ENCODE data around the gene FADS2. TPM values are rescaled to one million over a fixed set of nuclear protein-coding genes. Genes with fewer than 3 reads are reported as not detected.

FADS2 gene
- total and polyA plus RNA-seq, 12 donors: 12.2 to 37.0 (median 23.5) TPM

DNA sequence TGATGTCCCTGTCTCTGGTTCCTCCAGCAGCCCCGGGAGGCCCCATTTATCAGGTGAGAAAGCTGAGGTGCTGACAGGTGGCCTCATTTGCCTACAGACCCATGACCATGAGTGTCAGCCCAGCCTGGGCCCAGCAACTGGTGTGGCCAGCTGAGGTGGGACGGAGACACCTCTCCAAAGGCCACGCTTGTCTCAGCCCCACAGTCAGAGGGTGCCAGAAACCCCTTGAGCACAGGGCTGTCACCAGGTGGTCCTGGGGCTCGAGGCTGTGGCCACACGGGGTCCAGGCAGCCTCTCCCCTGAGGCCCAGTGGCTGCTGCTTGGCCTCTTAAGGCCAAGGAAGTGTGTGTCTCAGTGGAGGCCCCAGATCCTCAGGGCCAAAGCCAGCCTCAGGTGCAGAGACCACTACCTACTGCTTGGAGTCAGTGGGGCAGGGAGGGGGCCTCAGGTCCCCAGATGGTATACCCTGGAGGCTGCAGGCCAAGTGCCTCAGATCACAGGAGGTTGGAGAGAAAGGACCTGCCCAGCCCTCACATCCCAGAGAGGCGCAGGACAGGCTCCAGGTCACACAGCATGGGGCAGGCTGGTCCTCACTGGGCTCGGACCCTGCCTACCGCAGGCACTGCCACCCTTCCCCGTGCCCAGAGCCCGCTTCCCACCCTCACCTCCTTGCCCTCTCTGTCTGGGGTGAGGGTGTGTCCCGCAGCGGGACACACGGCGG is 77.9 kb downstream of the FADS2 start:
- Histone ChIP-seq H3K4me3 (no peak overlapping the region), H3K9me3 (no peaks in the 10 kb centered on the region), H3K27ac (no peak overlapping the region), H3K4me1 (peaks cover 3 to 30% (median 18%) of the 10 kb centered on the region in 9 donors), H3K27me3 (no peaks in the 10 kb centered on the region), H3K36me3 (peaks cover 0 to 61% (median 7%) of the 10 kb centered on the region in 9 donors)
- TF ChIP-seq, protein P1, sequence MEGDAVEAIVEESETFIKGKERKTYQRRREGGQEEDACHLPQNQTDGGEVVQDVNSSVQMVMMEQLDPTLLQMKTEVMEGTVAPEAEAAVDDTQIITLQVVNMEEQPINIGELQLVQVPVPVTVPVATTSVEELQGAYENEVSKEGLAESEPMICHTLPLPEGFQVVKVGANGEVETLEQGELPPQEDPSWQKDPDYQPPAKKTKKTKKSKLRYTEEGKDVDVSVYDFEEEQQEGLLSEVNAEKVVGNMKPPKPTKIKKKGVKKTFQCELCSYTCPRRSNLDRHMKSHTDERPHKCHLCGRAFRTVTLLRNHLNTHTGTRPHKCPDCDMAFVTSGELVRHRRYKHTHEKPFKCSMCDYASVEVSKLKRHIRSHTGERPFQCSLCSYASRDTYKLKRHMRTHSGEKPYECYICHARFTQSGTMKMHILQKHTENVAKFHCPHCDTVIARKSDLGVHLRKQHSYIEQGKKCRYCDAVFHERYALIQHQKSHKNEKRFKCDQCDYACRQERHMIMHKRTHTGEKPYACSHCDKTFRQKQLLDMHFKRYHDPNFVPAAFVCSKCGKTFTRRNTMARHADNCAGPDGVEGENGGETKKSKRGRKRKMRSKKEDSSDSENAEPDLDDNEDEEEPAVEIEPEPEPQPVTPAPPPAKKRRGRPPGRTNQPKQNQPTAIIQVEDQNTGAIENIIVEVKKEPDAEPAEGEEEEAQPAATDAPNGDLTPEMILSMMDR (IDR thresholded peaks at IDR 0.05): no peak
- DNase-seq (no peak), ATAC-seq (no peak)
- WGBS, 2 donors: 85 to 90% methylated on average over 14 of the region's 14 CpGs
- intact Hi-C loops (cut with DNase I): loop anchor here in 1 of 10 donors (5.0 kb wide), 1 partner anchor 41 kb away; no protein-coding TSS in a partner anchor

DNA sequence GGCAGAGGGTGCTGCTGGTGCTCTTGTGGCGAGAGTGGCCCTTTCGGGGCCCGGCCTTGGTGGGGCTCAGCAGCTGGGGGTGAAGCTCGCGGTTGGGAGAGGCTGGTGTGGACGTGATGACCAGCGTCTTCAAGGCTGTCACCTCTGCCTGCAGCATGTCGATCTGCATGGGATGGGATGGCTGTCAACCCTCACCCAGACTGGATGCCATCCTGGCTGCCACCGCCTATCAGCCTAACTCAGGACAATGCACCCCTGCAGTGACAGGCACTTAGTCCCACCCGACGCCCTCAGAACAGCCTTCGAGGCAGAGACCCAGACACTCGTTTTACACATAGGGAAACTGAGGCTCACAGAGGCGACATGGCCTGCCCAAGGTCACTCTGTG is 78.4 kb downstream of the FADS2 start:
- TF ChIP-seq, protein P1 (IDR thresholded peaks at IDR 0.05): no peak
- Histone ChIP-seq H3K36me3 (peaks cover 0 to 56% (median 7%) of the 10 kb centered on the region in 9 donors), H3K9me3 (no peaks in the 10 kb centered on the region), H3K27me3 (no peaks in the 10 kb centered on the region), H3K4me1 (peaks cover 4 to 35% (median 23%) of the 10 kb centered on the region in 9 donors), H3K27ac (no peak overlapping the region), H3K4me3 (no peak overlapping the region)
- ATAC-seq (no peak), DNase-seq (no peak)
- intact Hi-C loops (cut with DNase I): loop anchor here in 1 of 10 donors (5.0 kb wide), 1 partner anchor 41 kb away; no protein-coding TSS in a partner anchor
- 89 to 90% methylated on average over 14 of the region's 14 CpGs for WGBS, 2 donors

DNA sequence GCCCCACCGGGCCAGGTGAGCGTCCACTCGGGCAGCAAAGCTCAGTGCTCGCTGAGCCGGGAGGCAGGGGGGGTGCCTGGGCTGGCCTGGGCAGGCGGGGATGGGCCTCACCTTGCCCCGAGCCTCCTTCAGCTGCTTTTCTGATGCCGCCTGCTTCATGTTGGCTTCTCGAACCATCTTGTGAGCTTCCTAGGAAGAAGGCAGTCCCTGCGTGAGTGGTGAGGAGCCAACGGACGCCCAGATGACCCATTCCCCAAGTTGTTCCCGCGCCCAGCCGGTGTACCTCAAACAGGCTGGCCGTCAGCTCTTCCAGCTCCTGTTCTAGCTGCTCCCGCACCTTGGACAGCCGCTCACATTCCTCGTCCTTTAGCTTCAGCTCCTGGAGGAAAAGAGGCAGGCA is 79.2 kb downstream of the FADS2 start:
- TF ChIP-seq, protein P1 (IDR thresholded peaks at IDR 0.05): no peak
- intact Hi-C loops (cut with DNase I): loop anchor here in 1 of 10 donors (5.0 kb wide), 1 partner anchor 40 kb away; no protein-coding TSS in a partner anchor

GRCh38 chr11:61907871-61908729 is 80.0 kb downstream of the FADS2 start:
- intact Hi-C loops (cut with DNase I): loop anchor here in 1 of 10 donors (5.0 kb wide), 1 partner anchor 39 kb away; no protein-coding TSS in a partner anchor
- ATAC-seq: no peak
- no peak overlapping the region for H3K4me3 ChIP-seq
- peaks cover 0 to 43% (median 5%) of the 10 kb centered on the region in 9 donors for H3K36me3 ChIP-seq
- no peaks in the 10 kb centered on the region for H3K27me3 ChIP-seq
- H3K27ac ChIP-seq: peak overlapping the region in 6 of 10 donors; percentile 7 to 74 (median 46)
- H3K9me3 ChIP-seq: no peaks in the 10 kb centered on the region
- TF ChIP-seq, protein P1 (IDR thresholded peaks at IDR 0.05): no peak
- H3K4me1 ChIP-seq: peaks cover 10 to 49% (median 32%) of the 10 kb centered on the region in 9 donors
- WGBS, 2 donors: 90 to 92% methylated on average over 21 of the region's 21 CpGs
- no peak for DNase-seq

More for the DNA sequence above, 79.2 kb downstream of the FADS2 start:
- Histone ChIP-seq H3K27ac (no peak overlapping the region), H3K36me3 (peaks cover 0 to 48% (median 5%) of the 10 kb centered on the region in 9 donors), H3K27me3 (no peaks in the 10 kb centered on the region), H3K9me3 (no peaks in the 10 kb centered on the region), H3K4me3 (no peak overlapping the region), H3K4me1 (peaks cover 9 to 43% (median 31%) of the 10 kb centered on the region in 9 donors)
- DNase-seq: no peak
- whole genome bisulfite sequencing, 2 donors: 94 to 96% methylated on average over 19 of the region's 19 CpGs
- no peak for ATAC-seq

Data from heart right ventricle (tissue), 16 donors.